Liver (tissue), 3 donors: ENCODE data around the gene TMEM139.

Experiments used
- EGR1 ChIP-seq, 2 donors: IDR thresholded peaks; 2 replicates each; pipeline ENCODE4 v1.6.1; 2016 to 2018; ENCODE audit warnings: antibody characterized with exemption in 2 of 2, low read depth in 2 of 2
- FOXA1 ChIP-seq: IDR thresholded peaks from 2 replicates; pipeline ENCODE4 v1.6.1; 2016; ENCODE audit warnings: antibody characterized with exemption
- HNF4G ChIP-seq: IDR thresholded peaks from 2 replicates; pipeline ENCODE4 v1.6.1; 2016; ENCODE audit warnings: antibody characterized with exemption
- JUND ChIP-seq, 2 donors: IDR thresholded peaks; 2 replicates each; pipeline ENCODE4 v1.6.1; 2016; ENCODE audit warnings: antibody characterized with exemption in 2 of 2
- MAX ChIP-seq: IDR thresholded peaks from 2 replicates; pipeline ENCODE4 v1.6.1; 2016; ENCODE audit warnings: antibody characterized with exemption
- RAD21 ChIP-seq, 2 donors: IDR thresholded peaks; 2 replicates each; pipeline ENCODE4 v1.6.1; 2016; ENCODE audit warnings: antibody characterized with exemption in 2 of 2, mild to moderate bottlenecking in 2 of 2
- REST ChIP-seq: IDR thresholded peaks from 2 replicates; pipeline ENCODE4 v1.6.1; 2016; ENCODE audit warnings: antibody characterized with exemption, mild to moderate bottlenecking
- SP1 ChIP-seq: IDR thresholded peaks from 2 replicates; pipeline ENCODE4 v1.6.1; 2018; ENCODE audit warnings: antibody characterized with exemption, mild to moderate bottlenecking
- YY1 ChIP-seq: IDR thresholded peaks from 2 replicates; pipeline ENCODE4 v1.6.1; 2016; ENCODE audit warnings: antibody characterized with exemption, mild to moderate bottlenecking
- TF ChIP-seq, protein P1 (sequence below): fragments of 150-350 bp; IDR thresholded peaks from 2 replicates; pipeline ENCODE4 v1.5.1; 2017; ENCODE audit warnings: improper control_type of control experiment, low read depth, low read length; ENCODE audit not compliant: missing input control
- donor health status: healthy.
- donor health status: healthy.

DNA sequence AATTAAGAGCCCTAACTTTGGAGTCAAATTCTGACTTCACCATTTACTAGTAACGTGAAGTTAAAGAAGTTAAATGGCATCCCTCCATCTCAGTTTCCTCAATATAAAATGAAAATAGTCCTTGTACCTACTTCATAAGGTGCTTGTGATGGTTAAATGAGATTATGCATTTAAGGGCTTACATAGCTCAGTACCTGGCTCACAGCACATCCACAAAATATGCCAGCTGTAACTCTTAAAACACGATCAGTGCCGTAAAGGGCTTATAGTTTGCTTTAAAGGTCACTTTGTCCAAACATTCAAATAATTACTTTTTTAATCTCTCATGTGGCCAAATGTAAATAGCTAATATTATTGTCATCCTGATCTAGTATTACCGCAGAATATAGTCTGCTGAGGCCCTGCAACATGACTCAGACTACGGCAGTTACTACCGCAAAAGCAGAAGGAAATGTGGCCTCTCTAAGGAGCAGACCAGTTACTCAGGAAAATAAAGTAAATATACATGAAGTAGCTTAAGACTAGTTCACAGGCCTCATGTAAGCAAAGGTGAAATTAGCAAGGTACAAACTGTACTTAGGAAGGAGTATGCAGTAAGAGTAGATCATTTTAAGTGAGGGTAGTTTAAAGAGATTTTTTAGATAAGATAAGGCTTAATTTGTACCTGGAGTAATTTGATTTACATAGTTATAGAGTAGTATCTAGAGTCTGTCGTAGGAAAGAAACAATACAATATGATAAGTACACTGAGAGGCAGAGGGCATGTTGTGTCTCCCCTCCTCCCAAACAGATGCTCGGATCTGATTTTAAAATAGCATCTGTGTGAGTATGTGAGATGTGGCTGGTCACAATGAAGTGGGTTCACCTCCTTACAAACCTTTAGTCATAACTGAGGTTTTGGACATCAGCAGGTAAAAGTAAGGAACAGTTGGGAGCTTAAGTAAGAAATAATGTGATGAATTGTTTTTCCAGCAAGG is 16.5 kb downstream of the TMEM139 start:
- TF ChIP-seq RAD21 (IDR thresholded peaks at IDR 0.05) = no peak
- TF ChIP-seq, protein P1, sequence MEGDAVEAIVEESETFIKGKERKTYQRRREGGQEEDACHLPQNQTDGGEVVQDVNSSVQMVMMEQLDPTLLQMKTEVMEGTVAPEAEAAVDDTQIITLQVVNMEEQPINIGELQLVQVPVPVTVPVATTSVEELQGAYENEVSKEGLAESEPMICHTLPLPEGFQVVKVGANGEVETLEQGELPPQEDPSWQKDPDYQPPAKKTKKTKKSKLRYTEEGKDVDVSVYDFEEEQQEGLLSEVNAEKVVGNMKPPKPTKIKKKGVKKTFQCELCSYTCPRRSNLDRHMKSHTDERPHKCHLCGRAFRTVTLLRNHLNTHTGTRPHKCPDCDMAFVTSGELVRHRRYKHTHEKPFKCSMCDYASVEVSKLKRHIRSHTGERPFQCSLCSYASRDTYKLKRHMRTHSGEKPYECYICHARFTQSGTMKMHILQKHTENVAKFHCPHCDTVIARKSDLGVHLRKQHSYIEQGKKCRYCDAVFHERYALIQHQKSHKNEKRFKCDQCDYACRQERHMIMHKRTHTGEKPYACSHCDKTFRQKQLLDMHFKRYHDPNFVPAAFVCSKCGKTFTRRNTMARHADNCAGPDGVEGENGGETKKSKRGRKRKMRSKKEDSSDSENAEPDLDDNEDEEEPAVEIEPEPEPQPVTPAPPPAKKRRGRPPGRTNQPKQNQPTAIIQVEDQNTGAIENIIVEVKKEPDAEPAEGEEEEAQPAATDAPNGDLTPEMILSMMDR = no peak
- no peak for TF ChIP-seq YY1
- no peak for TF ChIP-seq HNF4G
- TF ChIP-seq REST = no peak
- no peak for TF ChIP-seq SP1
- TF ChIP-seq FOXA1 = no peak
- no peak for TF ChIP-seq EGR1 (IDR thresholded peaks at IDR 0.05; ENCODE audit: low read depth in 2 of 2)
- no peak for TF ChIP-seq JUND (IDR thresholded peaks at IDR 0.05)
- no peak for TF ChIP-seq MAX
